NCI-H1417 treated with DMSO at 0.1 percent for 48 hours (cell line): ENCODE data around the gene SELP.
"Not testable (repeated sequence)": the region's sequence is repeated elsewhere in the genome, so short reads cannot be mapped to it uniquely, and the experiment has no call there.

Experiments
- DNase-seq: peaks from one replicate; lab custom pipeline; 2025; lab: John Stamatoyannopoulos, UW

Gene SELP

DNA sequence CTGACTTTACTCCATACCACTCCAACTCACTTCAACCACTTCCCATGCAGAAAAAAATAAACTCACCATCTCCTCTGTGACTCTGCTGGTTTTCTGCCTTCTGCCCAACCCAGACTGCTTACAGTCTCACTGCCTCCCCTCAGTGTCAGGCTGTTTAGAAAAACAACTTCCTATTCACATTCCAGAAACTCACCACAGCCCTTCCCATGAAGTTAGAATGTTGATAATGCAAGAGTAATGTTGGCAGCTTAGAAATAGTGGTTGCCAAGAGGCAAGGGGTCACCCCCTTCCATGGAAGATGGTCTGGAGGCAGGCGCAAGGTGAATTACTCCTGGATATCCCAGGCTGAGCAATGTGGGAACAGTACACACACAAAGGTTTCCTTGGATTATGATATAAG is at the start of gene SELP:
TSS of gene SELP (minus strand) at position 119 of the 400 bp plus-strand sequence. CDS start at position 69, 50 bp downstream.
- no peak for DNase-seq

GRCh38 chr1:169679692-169680091 is 49.8 kb upstream of the SELP start:
- DNase-seq = no peak

- no peak for DNase-seq
Measured at GRCh38 chr1:169676001-169676400, 46.1 kb upstream of the SELP start.

DNA sequence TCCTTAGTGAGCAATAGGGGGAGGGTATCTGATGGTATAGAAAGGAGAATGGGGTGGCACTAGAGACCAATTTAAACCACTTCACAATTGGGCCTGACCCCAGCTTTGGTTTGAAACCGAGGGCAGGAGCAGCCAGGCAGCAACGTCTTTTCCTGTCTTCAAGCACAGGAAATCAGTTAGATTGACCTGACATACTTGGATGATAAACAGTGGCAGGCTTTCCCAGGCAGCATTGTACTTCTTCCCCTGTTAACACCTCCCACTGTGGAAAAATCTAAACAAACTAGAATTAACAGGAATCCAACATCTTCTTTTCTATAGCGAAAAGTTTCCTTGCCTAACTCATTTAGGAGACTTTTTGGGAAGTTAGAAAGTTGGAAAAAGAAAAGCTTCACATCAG is 40.9 kb upstream of the SELP start:
- DNase-seq = no peak

GRCh38 chr1:169670244-169670643 is 40.3 kb upstream of the SELP start:
- DNase-seq = not testable (repeated sequence)

DNA sequence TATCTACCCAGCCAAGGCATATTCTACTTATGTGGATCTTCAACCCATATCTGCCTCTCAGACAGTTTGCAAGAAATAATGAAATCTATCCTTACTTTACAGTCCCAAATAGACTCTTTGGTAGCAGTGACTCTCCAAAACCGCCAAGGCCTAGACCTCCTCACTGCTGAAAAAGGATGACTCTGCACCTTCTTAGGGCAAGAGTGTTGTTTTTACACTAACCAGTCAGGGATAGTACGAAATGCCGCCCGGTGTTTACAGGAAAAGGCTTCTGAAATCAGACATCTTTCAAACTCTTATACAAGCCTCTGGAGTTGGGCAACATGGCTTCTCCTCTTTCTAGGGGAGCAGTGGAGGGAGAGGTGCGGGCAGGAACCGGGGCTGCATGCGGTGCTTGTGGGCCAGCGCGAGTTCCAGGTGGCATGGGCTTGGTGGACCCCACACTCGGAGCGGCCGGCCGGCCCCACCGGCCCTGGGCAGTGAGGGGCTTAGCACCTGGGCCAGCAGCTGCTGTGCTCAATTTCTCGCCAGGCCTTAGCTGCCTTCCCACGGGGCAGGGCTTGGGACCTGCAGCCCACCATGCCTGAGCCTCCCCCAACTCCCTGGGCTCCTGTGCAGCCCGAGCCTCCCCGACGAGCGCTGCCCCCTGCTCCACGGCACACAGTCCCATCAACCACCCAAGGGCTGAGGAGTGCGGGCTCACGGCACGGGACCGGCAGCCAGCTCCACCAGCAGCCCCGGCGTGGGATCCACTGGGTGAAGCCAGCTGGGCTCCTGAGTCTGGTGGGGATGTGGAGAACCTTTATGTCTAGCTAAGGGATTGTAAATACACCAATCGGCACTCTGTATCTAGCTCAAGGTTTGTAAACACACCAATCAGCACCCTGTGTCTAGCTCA is 38.0 kb upstream of the SELP start:
- DNase-seq = not testable (repeated sequence)

DNA sequence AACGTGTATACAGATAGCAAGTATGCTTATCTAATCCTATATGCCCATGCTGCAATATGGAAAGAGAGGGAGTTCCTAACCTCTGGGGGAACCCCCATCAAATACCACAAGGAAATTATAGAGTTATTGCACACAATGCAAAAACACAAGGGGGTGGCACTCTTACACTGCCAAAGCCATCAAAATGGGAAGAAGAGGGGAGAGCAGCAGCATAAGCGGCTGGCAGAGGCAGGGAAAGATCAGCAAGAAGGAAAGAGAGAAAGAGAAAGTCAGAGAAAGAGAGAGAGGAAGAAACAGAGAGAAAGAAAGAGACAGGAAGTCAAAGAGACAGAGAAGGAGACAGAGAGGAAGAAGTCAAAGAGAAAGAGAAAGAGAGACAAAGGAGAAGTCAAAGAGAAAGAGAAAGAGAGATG is 37.3 kb upstream of the SELP start:
- not testable (repeated sequence) for DNase-seq

DNA sequence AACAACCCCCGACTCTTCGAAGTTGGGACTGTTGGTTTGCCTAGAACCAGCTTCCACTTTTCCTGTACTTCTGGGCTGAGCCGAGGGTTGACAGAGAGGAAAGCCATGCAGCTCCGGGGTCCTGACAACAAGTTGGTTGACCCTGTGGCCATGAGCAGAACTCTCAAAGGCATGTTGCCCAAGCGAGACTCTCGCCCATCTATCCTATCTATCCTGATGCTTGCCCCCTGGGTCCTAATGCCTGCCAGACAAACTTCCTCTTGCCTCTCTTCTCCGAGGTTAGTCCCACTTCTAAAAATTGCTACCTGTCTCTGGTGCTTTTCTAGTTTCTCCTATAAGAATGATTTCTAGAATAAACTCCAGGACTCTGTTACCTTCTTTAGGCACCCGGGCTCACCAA is 32.8 kb upstream of the SELP start:
- not testable (repeated sequence) for DNase-seq

DNA sequence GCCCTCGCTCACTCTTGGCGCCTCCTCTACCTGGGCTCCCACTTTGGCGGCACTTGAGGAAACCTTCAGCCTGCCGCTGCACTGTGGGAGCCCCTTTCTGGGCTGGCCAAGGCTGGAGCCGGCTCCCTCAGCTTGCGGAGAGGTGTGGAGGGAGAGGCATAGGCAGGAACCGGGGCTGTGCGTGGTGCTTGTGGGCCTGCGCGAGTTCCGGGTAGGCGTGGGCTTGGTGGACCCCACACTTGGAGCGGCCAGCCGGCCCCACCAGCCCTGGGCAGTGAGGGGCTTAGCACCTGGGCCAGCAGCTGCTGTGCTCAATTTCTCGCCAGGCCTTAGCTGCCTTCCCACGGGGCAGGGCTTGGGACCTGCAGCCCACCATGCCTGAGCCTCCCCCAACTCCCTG is 31.1 kb upstream of the SELP start:
- not testable (repeated sequence) for DNase-seq

DNA sequence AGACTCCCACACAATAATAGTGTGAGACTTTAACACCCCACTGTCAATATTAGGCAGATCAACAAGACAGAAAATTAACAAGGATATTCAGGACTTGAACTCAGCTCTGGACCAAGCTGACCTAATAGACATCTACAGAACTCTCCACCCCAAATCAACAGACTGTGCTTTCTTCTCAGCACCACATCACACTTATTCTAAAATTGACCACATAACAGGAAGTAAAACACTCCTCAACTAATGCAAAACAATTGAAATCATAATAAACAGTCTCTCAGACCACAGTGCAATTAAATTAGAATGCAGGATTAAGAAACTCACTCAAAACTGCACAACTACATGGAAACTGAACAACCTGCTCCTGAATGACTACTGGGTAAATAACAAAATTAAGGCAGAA is 28.9 kb upstream of the SELP start:
- DNase-seq = not testable (repeated sequence)

GRCh38 chr1:169653873-169654272 is 23.9 kb upstream of the SELP start:
- DNase-seq = no peak

DNA sequence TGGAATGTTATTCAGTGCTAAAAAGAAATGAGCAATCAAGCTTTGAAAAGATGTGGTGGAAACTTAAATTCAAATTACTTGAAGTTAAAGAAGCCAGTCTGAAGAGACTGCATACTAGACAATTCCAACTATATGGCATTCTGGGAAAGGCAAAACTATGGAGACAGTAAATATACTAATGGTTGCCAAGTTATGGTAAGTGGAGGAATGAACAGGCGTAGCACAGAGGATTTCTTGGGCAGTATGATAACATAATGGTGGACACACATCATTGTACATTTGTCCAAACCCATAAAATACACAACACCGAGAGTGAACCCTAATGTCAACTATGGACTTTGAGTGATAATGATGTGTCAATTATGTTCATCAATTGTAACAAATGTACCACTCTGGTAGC is 21.1 kb upstream of the SELP start:
- no peak for DNase-seq

- DNase-seq = no peak
Measured at GRCh38 chr1:169650551-169650950, 20.6 kb upstream of the SELP start.

GRCh38 chr1:169648709-169649108 is 18.8 kb upstream of the SELP start:
- DNase-seq = no peak

- no peak for DNase-seq
Measured at GRCh38 chr1:169648187-169648586, 18.3 kb upstream of the SELP start.

DNA sequence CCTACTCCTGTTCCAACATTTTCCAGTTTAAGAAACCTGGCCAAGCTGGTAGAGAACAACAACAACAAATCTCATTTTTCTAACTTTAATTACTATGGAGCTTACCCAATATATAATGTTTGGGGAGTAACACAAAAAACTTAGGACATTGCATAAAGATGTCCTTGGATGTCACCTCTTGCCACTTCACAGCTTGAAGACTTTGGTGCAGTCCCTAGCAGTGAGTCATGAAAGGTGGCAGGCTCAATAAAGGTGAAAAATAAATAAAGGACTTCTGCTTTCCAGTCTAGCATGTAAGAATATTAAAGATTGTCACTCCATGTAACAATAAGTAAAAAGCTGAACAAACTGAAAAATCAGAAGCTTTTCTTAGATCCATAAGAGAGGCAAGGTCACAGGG is 17.6 kb upstream of the SELP start:
- DNase-seq = no peak

DNA sequence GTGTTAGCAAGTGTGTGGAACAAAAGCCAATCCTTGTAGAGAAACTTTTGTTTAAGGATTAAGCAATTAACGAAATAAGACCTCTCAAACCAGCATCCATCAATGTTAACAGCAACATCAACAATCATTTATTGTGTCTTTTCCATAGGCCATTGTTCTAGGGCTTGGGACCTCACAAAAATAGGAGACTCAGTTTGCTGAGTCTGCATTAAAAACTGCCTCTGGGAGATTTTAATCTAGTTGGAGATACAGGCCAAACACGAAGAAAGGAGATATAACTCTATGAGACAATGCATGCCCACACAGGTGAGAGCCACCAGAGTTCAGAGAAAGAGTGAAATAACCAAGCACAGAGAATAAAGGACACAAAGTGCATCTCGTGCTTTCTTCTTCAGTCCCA is 14.4 kb upstream of the SELP start:
- no peak for DNase-seq

GRCh38 chr1:169634877-169635276 is 5.0 kb upstream of the SELP start:
- no peak for DNase-seq

DNA sequence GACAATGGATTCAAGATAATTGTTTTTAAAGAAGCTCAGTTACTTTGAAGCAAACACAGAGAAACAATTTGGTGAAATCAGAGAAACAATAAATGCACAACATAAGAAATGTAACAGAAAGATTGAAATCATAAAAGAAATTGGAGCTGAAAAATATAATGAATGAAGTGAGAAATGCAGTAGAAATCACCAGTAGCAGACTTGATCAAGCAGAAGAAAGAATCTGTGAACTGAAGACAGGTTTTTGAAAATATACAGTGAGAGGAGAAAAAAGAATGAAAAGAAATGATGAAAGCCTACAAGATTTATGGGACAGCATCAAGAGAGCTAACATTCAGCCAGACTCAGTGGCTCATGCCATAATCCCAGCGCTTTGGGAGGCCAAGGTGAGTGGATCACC is 4.2 kb upstream of the SELP start:
- no peak for DNase-seq

DNA sequence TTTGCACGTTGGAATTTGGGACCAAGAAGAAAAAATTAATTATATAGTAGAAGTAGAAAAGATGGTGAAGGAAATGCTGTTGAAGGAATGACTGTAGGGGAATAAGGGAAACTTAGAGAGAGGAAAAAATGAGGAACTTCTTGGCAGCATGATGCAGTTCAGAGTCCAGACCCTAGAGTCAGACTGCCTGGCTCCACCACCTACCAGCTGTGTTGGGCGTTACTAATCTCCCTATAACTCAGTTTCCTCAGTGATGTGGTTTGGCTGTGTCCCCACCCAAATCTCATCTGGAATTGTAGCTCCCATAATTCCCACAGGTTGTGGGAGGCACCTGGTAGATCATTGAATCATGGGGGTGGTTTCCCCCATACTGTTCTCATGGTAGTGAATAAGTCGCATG is 1.3 kb upstream of the SELP start:
- no peak for DNase-seq

DNA sequence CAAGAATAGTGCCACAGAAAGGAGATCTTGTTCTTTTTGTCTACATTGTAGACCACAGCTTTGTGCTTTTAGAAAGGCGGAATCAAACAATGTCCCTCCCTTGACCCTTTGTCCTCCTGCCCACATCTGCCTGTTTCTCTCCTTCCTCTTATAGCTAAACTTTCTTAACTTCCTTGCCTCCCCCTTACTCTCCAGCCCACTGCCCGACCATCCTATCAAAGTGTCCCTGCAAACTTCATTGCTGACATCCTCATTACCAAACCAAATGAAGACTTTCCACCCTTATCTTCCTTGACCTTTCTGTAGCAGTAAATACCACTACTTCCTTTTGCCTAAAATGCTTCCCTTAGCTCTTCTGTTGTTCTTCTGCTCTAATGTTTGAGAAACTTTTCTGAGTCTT is 5.0 kb downstream of the SELP start:
- no peak for DNase-seq

GRCh38 chr1:169624122-169624521 is 5.8 kb downstream of the SELP start:
- DNase-seq = no peak

DNA sequence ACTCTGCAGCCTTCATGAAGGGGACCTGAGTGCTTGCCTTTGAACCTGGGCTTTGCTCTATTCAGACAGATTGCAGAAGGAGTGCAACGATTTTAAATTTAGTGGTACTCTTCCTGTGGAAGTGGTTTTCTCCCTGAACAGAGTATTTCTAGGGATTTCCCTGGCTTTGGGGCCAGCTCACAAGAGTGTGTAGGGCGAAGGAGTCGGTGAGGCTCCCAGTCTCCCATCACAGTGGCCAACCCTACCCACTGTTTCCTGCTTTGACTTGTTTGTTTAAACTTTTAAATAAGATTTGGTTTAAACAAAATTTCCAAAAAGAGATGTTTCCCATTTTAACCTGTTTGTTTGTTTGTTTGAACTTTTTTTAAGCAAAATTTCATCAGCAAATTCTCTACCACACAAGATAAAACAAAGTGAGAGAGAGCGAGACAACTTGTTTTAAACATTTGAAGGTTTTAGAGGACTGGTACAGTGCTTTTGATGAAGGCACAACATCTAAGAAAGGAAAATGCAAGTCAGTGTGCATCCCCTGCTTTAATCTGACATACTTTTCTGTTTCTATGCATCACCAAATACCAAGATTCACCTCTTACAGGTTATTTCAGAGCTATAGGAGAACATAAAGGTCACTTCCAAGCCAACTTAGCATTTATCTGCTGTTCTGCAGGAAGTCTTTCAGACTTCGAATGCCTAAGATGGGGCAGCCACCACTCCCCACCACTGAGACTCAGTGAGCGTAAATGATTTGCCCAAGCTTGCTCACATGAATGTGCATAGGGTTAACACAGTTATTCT is 6.6 kb downstream of the SELP start:
- DNase-seq = no peak
